ENCODE measurements around the gene SCAI. TPM values are rescaled to one million over a fixed set of nuclear protein-coding genes. Genes with fewer than 3 reads are reported as not detected.

Gene SCAI
- total RNA-seq, 1 experiment from 2014 or later: 15.5 TPM

GRCh38 chr9:124980431-124980830 lies 162.9 kb downstream of the SCAI start:
- H3K4me3 Mint-ChIP-seq: no peak overlapping the region
- Histone ChIP-seq H3K79me1 (ENCODE audit: insufficient read depth, low read depth, low read length, poor library complexity, severe bottlenecking) (no peaks in the 10 kb centered on the region), H3K56ac (ENCODE audit: insufficient read length, low read depth, low read length) (no peak overlapping the region), H3K4ac (ENCODE audit: low read depth, low read length) (no peak overlapping the region), H2BK120ac (ENCODE audit: low read depth, low read length, poor library complexity, severe bottlenecking) (no peak overlapping the region), H3K27me3 (ENCODE audit: insufficient read depth, low read length) (no peaks in the 10 kb centered on the region), H3K4me1 (ENCODE audit: insufficient read depth, low read length) (no peaks in the 10 kb centered on the region), H4K20me1 (ENCODE audit: control insufficient read depth, insufficient read depth, insufficient read length) (no peaks in the 10 kb centered on the region), H2BK15ac (ENCODE audit: low read depth, low read length) (no peak overlapping the region), H3K9me3 (ENCODE audit: control insufficient read depth, low read depth, low read length) (no peaks in the 10 kb centered on the region), H3K18ac (ENCODE audit: insufficient read length, low read depth, low read length) (no peak overlapping the region), H4K5ac (ENCODE audit: insufficient read length, low read depth, low read length) (no peak overlapping the region), H3K9ac (ENCODE audit: extremely low read depth, insufficient read length, low read length) (no peak overlapping the region), H3K27ac (ENCODE audit: insufficient read length, low read depth, low read length) (no peak overlapping the region), H2BK12ac (ENCODE audit: insufficient read length, low read depth, low read length) (no peak overlapping the region), H3K23me2 (ENCODE audit: insufficient read length, low read depth, low read length, poor library complexity, severe bottlenecking) (no peaks in the 10 kb centered on the region), H3K4me2 (ENCODE audit: insufficient read depth, insufficient read length, low read length) (no peak overlapping the region), H4K8ac (replicated peaks; ENCODE audit: insufficient read length, low read depth, low read length) (no peak overlapping the region), H3K79me2 (ENCODE audit: insufficient read depth, low read length) (no peaks in the 10 kb centered on the region), H3K23ac (ENCODE audit: insufficient read length, low read depth, low read length) (no peak overlapping the region), H2AFZ (ENCODE audit: low read length) (no peak overlapping the region), H3T11ph (ENCODE audit: low read length) (no peak overlapping the region), H4K91ac (ENCODE audit: insufficient read length, low read depth, low read length) (no peak overlapping the region), H3K14ac (ENCODE audit: insufficient read depth, low read length) (no peak overlapping the region), H2AK5ac (ENCODE audit: insufficient read length, low read length) (no peak overlapping the region), H2BK5ac (ENCODE audit: insufficient read length, low read length) (no peak overlapping the region), H2BK20ac (ENCODE audit: low read depth, low read length, poor library complexity, severe bottlenecking) (no peak overlapping the region)
- H3K4me1 Mint-ChIP-seq: peaks cover 3 to 4% of the 10 kb centered on the region in 2 experiments; a peak in 2 of 4 replicates
- H3K36me3 Mint-ChIP-seq (ENCODE audit: insufficient read depth in 1 of 3, low read depth in 3 of 3): peaks cover 5 to 19% (median 17%) of the 10 kb centered on the region in 3 experiments; a peak in 6 of 7 replicates
- no peak for DNase-seq
- TF ChIP-seq, protein P1, sequence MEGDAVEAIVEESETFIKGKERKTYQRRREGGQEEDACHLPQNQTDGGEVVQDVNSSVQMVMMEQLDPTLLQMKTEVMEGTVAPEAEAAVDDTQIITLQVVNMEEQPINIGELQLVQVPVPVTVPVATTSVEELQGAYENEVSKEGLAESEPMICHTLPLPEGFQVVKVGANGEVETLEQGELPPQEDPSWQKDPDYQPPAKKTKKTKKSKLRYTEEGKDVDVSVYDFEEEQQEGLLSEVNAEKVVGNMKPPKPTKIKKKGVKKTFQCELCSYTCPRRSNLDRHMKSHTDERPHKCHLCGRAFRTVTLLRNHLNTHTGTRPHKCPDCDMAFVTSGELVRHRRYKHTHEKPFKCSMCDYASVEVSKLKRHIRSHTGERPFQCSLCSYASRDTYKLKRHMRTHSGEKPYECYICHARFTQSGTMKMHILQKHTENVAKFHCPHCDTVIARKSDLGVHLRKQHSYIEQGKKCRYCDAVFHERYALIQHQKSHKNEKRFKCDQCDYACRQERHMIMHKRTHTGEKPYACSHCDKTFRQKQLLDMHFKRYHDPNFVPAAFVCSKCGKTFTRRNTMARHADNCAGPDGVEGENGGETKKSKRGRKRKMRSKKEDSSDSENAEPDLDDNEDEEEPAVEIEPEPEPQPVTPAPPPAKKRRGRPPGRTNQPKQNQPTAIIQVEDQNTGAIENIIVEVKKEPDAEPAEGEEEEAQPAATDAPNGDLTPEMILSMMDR (conservative IDR thresholded peaks at IDR 0.05): no peak
- WGBS (ENCODE audit: extremely low coverage, insufficient read length, low lambda C conversion rate): no CpG with 5 or more reads among the region's 4 CpGs
- H3K27ac Mint-ChIP-seq: peak overlapping the region in 1 of 3 experiments; percentile 9; a peak in 1 of 7 replicates
- H3K27me3 Mint-ChIP-seq (ENCODE audit: low read depth): no peaks in the 10 kb centered on the region
- no peaks in the 10 kb centered on the region for H3K9me3 Mint-ChIP-seq

All from H9 (cell line).